Neural cell (in vitro differentiated cells): ENCODE measurements around the gene MIF.

ENCODE experiments used
- CTCF ChIP-seq: fragments of 450-650 bp; IDR thresholded peaks from 2 replicates; pipeline ENCODE4 v1.5.1; 2014; ENCODE audit warnings: antibody characterized with exemption, mild to moderate bottlenecking, moderate library complexity; ENCODE audit not compliant: poor library complexity, severe bottlenecking
- EZH2 ChIP-seq: fragments of 200-600, 300-800 bp; shearing (Covaris generic), sonication (generic); IDR thresholded peaks from 2 replicates; pipeline ENCODE4 v1.6.1; 2014; ENCODE audit warnings: antibody characterized with exemption, low read length, borderline replicate concordance, mild to moderate bottlenecking; ENCODE audit not compliant: insufficient read depth, poor library complexity, severe bottlenecking
- MXI1 ChIP-seq: fragments of 450-650 bp; conservative IDR thresholded peaks from 2 replicates; pipeline ENCODE4 v1.6.1; 2014; ENCODE audit warnings: antibody characterized with exemption, mild to moderate bottlenecking; ENCODE audit not compliant: poor library complexity, severe bottlenecking
- POLR2AphosphoS5 ChIP-seq: IDR thresholded peaks from 2 replicates; pipeline ENCODE4 v1.6.1; 2012

GRCh38 chr22:23892706-23893105, 1.5 kb upstream of the MIF start:
- no peak for TF ChIP-seq CTCF
- TF ChIP-seq EZH2, result no peak
- no peak for TF ChIP-seq MXI1
- TF ChIP-seq POLR2AphosphoS5, result no peak
